NCI-H2196 treated with DMSO at 0.1 percent for 48 hours (cell line): ENCODE data around the gene ILK.

ENCODE experiments used
- DNase-seq: peaks from one replicate; lab custom pipeline; 2025; ENCODE audit not compliant: unreplicated experiment; lab: John Stamatoyannopoulos, UW

Gene ILK

DNA sequence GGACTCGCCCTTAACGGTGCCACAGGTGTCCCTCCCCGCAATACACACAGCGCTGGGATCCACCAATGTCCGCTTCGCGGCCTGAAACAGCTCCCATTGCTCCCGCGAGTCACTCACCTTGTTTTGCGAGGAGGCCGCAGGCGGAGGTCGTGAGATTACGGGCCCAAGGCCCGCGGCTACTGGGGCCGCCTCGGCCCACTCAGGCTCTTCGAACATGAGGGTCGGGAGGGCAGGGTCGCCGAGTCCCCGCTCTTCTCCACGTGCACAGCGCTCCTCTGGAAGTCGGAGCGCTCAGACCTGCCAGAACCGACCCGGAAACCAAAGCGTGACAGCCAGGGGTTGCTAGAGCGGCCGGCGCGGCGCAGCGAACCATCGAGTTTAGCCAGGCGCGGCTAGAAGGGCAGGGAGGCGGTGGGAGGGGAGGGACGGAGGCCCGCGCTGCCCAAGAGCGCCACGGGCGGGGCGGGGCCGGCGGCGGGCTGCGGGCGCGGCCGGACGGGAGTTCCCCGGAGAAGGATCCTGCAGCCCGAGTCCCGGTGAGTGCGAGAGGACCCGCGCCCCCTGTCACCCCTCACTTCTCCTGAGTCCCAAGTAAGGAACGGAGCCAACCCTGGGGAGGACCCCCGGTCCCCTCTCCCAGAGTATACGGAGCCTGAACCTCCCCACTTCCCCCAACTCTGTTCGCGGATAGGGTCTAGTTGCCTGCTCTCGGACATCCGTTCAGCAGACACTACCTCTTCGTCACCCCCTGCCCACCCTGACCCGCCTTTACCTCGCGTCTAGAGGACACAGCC is at the start of gene ILK, which contains the start of gene RRP8:
Gene ILK, plus strand, starts transcription at position 488 of the 794 bp plus-strand sequence. CDS start 498 bp downstream, outside the sequence.
Gene RRP8, minus strand, starts transcription at position 330 of the 794 bp plus-strand sequence. Its CDS starts 114 bp downstream, at position 216.
- DNase-seq = peak; percentile 90

DNA sequence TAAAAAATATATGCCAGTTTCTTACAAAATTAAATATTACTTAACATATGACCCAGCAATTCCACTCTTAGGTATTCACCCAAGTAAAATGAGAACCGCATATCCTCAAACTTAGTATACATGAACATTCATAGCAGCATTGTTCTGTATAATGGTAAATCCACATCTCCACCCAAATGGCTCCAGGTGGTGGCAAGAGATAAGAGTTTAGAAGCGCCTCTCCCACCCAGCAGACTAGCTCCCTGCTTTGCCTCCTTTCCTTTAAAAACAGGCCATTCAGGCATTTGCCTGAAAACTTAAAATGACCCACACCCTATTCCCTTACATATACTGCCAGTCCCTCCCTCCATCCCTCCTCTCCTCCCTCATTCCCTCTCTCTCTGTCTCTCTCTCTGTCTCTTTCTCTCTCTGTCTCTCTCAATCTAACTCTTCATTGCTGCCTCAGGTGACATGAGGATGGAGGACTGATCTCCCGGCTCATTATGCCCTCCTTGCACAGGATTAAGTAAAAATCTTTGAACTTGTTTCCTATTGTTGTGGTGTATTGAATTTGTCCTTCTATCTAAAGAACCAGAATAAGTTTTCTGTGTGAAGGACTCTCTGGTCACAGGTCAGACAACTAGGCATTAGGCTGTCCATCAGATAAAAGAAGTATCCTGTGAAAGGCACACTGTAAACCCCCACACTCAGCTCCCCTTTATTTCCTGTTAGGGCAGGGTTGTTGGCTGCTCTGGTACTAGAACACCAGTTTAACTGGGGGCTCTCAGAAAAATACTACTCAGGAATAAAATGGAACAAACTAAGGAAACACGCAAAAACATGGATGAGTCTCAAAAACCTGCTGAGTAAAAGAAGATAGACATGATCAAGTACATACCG is 48.5 kb upstream of the ILK start:
- no peak for DNase-seq

DNA sequence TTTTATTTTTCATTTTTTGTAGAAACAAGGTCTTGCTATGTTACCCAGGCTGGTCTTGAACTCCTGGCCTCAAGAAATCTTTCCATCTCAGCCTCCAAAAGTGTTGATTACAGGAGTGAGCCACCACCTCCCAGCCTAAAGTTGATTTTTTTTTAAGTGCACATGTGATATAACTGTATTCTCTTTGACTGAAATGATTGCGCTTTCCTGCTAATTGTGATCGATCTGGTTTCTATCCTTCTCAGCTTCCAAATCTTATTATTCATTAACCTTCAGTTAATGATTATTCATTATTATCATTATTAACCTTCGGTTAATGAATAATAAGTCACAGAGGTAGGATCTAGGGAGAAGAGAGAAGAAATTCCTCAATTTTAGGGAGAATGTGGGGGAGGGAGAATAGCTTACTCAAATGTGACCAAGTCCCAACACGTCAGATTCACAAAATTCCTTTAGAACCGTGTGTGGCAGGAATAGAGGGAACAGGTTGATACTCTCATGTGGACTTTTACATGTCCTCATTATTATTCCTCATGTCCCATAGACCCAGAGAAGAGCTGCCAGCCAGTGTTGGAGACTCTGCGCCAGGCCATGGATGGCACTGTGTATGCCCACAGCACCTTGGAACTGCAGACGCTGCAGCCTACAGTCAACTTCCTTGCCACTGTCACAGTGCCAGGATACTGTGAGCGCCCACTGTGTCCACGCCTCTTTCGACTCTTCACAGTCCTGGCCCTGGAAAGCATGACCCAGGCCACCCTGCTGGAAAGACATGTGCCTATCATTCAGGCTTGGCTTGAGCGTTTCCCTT is 47.2 kb upstream of the ILK start:
- no peak for DNase-seq

DNA sequence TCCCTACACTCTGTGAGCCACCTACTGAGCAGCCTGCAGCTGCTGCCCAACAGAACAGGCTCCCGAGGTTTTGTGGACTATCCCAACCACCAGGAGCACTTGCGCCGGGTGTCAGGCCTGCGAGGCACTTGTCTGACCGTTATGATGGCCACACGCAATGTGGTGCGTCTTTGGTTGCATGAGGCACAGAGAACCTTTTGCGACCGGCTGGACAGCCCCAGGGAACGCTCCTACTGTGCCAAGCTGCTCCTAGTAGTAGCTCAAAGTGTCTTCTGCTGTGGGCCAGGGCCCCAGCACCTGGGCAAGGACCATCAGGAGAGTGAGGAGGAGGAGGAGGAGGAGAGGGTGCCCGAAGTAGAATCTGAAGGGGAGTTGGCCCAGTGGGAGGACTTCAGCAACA is 46.5 kb upstream of the ILK start:
- DNase-seq = no peak

DNA sequence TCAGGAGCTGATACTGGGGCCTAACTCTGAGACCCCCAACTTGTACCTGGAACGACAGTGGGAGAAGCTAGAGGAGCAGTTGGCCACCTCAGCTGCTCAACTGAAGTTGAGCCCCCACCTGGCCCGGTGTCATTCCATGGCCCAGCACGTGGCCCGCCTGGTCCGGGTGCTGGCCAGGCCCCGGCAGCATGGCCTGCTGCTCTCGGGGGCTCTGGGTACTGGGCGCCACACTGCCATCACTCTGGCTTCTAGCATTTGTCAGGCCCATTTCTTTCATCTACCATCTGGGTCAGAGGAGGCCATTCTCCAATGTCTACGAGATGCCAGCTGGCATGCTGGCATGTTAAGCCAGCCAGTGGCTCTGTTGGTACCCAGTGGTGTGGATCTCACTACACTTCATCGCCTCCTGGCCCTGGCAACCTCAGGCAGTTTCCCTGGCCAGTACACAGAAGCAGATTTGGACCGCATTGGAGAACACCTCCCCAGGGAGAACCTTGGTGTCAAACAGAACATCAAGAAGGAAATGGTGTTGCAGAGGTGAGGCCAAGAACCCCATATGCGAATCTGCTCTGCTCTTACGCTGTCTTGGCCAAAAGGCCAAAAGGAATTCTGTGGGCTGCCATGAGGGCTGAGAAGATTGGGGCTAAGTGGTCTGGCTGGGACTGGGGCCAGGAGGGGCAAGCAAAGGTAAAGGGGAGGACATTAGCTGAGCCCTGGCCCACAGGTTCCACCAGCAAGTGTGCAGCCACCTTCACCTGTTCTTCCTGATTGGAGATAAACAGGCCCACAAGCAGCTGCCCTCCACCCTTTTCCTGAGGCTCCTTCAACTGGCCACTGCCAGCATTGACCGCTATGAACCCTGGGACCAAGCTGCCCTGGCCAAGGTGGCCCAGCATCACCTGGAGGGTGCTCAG is 45.6 kb upstream of the ILK start:
- DNase-seq = no peak

DNA sequence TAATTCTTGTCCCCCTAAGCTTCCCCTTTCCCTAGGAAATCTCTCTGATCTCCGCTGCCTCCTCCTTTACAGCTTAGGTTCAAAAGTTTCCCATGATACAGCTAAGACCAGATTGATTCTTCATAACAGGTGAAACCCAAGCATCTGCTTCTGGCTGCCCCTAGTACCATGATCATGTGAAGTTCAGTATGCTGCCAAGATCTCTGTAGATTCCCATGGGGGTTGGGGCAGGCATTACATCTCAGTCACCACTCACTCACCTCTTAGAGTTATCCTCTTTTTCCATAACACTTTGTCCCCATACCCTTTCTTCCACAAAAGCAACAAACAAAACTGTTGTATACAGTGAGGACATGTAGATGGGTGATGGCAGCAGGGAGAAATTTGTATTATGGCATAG is 44.2 kb upstream of the ILK start:
- DNase-seq = no peak

DNA sequence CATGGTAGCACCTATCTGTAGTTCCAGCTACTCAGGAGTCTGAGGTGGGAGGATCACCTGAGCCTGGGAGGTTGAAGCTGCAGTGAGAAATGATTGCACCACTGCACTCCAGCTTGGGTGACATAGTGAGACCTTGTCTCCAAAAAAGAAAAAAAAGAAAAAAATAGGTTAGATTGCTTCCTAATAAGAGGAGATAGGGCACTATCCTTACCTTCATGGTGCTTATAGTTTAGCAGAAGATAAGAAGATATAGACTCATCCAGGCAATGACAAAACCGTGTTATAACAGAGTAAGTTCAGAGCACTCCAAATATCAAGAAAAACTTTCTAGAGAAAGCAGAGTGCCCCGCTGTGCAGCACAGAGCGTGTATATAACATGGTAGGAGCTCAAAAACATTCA is 42.3 kb upstream of the ILK start:
- no peak for DNase-seq

DNA sequence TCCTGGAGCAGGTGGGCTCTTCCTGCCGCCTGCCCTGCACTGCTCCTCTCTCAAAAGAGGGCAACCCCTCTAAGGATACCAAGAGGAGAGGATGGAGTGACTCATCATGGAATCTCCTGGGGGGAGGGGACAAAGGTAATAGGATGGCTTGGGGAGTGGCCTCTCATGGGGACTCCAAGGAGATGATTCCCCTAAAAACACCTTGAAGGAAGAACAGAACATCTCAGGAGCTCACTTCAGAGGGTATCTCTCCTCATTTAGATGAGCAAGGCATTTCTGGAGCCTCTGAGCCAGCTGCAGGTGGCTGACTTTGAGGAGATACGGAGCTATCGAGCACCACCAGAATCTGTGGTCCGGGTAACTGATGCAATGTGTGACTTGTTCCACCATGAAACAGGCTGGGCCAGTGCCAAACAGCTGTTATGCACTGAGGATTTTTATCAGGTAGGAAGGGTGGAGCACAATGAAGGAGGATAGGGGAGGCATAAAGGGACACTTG is 40.4 kb upstream of the ILK start:
- DNase-seq = no peak

DNA sequence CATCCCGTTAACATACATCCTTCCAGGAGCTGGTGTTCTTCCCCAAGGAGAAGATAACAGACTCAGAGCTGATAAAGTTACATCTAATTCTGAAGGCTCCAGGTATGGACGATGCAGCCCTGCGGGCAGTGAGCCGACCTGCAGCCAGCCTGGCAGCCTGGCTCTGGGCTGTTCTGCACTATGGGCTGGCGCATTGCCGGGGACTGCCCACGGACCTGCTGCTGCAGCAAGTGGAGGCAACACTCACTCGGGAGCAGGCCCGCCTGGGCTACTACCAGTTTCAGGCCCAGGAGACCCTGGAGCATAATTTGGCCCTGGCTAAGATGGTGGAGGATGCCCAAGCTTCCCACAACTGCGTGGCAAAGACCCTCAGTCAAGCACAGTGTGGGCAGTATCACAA is 39.9 kb upstream of the ILK start:
- DNase-seq = no peak

DNA sequence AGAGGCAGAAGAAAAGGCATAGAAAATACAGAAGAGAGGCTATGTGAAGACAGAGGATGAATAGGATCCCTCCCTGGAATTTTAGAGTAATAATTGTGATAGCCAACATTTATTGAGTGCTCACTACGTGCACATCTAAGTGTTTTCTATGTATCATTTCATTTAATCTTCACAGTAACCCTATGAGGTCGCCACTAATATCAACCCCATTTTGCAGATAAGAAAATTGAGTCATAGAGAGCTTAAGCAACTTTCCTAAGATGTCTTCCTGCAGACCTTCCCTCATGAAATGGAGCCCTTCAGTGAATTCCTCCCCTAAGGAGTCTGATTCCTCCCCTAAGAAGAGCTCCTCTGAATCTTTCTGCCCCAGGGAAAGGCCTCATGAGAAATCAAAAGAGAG is 38.2 kb upstream of the ILK start:
- DNase-seq = no peak

DNA sequence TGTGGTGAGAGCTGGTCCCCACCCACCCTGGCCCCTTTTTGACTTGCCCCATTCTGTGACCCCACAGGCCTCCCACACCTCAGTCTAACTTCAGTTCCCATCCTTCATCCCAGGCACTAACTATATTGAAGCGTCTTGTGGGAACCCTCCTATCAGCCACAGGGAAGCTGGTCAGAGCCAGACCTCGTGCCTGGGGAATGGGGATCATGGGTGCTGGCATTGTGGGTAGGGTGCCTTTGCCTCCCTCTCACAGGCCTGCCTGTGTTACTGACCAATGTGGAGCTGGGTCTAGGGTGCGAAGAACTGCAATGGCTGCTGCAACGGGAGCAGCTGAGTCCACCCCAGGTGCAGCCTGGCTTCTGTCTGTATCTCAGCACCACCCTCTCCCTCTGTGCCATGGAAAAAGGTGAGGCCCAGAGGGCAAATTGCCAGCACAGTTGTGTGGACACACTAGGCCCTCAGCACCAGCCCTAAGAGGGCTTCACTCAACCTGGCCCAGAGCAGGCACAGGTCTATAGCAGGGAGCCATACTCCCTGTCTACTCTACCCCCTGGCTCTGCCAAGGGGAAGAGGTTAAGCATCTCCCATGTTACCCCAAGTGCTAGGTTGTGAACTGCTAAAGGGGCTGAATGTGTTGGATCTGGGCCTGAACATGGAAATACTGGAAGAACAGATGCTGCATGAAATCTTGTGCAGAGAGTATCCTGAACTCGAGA is 37.4 kb upstream of the ILK start:
- no peak for DNase-seq

DNA sequence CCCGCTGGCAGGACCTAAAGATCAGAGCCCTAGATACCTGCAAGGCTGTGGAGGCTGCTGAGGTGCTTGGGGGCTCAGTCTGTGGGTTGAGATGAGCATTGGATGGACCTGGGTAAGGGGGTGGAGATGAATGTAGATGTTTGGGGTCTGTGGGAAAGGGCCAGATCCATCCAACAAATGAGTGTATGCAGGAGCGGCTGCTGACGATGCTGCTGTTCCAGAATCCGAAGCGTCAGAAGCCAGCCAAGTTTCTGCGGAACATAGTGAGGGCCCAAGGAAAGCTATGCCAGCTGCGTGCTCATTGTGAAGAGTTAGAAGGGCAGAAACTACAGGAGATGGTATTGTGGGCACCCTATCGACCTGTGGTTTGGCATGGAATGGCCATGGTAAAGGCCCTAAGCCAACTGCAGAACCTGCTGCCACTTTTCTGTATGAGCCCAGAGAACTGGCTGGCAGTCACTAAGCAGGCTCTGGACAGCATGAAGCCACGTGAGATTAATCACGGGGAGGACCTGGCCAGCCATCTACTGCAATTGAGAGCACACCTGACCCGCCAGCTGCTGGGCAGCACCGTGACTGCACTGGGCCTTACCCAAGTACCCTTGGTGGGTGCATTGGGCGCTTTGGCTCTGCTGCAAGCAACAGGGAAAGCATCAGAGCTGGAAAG is 36.7 kb upstream of the ILK start:
- no peak for DNase-seq

DNA sequence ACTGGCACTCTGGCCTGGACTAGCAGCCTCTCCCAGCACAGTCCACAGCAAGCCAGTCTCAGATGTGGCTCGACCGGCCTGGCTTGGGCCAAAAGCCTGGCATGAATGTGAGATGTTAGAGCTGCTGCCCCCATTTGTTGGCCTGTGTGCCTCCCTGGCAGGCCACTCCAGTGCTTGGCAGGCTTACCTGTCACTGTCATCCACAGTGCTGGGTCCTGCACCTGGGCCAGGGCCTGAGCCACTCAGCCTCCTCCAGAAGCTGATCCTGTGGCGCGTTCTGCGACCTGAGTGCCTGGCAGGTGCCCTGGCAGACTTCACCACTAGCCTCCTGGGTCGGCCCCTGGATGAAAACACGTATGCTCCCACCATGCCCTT is 36.2 kb upstream of the ILK start:
- no peak for DNase-seq

DNA sequence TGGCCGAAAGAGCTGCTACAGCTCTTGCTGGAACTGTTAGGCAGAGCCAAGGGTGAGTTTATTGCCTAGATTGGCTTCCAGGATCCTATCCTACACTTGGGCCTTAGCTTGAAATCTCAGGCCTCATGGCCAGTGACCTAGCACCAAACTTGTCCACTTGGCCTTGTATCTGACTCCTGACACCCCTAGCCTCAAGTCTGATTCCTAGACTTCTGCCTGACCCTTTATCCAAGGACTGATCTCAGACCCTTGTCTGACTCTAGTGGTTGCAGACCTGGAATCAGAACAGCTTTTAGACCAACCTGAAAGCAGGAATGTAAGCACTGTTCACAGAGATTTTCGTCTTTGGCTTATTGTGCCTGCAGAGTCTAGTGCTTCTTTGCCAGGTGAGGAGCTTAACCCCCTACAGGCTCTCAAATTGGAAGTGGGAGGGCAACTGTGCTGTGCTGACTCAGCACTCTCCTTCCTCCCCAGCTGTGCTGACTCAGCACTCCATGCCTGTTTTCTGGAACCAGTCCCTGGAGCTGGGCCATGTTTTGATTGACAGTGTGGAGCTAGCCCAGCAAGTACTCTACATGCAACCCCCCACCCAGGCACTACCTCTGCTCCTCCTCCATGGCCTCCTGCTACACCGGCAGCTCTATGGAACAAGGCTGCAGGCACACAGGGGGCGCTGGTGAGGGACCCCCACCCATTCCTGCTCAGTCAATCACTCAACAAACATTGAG is 35.2 kb upstream of the ILK start:
- DNase-seq = no peak

DNA sequence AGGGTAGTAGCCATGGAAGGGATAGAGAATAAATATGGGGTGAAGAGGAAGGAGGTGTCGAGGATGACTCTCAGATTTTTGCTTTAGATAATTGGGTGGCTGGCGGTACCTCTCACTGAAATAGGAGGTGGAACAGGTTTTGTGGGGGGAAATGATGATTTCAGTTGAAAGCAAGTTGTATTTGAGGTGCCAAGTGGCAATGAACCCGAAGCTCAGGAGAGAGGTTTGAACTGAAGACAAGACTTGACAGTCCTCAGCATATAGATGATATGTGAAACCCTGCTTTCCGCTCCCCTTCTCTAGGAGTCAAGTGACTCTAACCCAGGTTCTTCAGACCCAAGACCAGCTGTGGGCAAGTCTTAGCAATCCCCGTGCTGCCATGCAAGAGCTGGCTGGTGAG is 33.9 kb upstream of the ILK start:
- no peak for DNase-seq

DNA sequence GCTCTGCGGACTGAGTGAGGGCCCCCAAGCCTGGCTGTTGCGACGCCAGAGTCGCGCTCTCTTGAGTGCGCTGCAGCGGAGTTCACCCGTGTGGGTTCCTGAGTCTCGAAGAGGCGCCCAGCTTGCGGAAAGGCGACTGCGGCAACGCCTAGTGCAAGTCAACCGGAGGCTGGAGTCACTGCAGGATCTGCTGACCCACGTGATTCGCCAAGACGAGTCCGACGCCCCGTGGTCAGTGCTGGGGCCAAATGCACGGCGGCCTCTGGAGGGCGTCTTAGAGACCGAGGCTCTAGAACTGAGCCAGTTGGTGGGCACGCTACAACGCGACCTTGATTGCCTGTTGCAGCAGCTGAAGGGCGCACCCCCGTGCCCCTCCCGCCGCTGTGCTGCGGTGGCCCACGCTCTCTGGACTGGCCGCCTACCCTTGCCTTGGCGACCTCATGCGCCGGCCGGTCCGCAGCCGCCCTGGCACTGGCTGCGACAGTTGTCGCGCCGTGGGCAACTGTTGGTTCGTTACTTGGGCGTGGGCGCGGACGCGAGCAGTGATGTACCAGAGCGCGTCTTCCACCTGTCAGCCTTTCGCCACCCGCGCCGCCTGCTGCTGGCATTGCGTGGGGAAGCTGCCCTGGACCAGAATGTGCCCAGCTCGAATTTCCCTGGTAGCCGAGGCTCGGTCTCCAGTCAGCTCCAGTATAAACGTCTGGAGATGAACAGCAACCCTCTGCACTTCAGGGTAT is 32.7 kb upstream of the ILK start:
- DNase-seq = no peak

DNA sequence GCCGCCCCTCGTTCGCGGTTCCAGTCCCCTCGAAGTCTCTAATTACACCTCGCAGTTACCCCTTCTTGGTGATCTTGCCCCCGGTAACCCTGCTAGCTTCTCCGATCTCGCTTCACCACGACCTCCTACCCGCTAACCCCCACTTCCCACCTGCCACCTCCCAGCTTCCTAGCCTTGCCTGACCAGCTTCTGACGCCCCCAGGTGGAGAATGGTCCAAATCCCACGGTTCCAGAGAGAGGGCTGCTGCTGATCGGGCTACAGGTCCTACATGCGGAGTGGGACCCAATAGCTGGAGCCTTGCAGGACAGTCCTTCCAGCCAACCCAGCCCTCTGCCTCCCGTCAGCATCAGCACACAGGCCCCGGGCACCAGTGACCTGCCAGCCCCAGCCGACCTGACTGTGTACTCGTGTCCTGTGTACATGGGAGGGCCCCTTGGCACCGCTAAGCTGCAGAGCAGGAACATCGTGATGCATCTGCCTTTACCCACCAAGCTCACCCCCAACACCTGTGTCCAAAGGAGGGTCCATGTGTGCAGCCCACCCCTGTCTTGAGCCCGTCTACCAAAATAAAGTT is 32.1 kb upstream of the ILK start:
- DNase-seq = no peak
